ENCODE data around the gene DXO. TPM values are rescaled to one million over a fixed set of nuclear protein-coding genes. Genes with fewer than 3 reads are reported as not detected.

DXO gene
- total RNA-seq, 2 experiments from 2014 or later = 30.0 to 31.1 TPM

DNA sequence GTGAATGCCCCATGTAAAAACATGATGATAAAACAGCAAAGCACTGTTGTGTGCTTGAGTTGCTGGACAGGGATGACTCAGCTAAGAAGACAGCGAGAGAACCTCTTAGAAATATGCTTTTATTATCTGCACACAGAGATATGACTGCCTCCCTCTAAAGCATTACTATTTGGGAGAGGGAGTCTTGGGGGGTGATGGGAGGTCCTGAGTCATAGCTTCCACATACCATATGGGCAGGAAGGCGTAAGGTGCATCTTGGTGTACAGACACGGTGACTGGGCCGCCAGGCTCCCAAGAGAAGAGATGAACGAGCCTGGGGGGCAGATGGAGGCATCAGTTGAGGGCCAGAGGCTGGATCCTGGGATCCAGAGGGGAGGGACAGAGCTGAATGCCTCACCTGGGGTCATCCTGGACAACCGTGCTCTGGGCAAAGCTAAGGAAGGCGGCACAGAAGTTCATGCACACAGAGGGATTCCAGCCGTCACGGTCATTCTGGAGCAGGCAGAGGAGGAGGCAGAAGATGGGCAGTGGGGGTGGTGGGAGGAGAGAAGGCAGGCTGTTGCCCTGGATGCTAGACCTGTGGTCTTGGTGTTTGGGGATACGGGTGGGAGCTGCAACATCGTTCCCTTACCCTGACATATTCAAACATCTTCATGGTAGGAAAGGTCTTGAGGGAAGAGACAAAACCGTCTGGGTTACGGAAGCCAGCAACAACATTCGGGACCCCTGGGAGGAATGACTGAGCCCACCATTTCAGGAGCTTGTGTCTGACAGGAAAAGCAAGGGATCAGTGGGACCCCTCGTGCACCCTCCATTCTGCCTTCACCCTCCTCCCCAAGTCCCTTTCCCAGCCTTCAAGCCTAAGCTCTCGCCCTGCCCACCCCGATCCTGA is 2.0 kb downstream of the DXO start:
- H3K9me3 Mint-ChIP-seq = no peaks in the 10 kb centered on the region
- peaks cover 6% of the 10 kb centered on the region for H3K27me3 Mint-ChIP-seq
- Histone ChIP-seq H3K4me3 (ENCODE audit: low read length) (no peak overlapping the region), H3K4me1 (ENCODE audit: insufficient read depth, low read length) (peaks cover 32% of the 10 kb centered on the region), H3K27ac (ENCODE audit: low read depth in 1 of 2, low read length in 2 of 2) (peak overlapping the region in 1 of 2 donors; percentile 3), H3K27me3 (ENCODE audit: control insufficient read depth in 1 of 2, insufficient read depth in 2 of 2, low read length in 2 of 2) (no peaks in the 10 kb centered on the region), H3K36me3 (ENCODE audit: insufficient read depth, low read length) (peaks cover 56% of the 10 kb centered on the region), H3K9me3 (ENCODE audit: control insufficient read depth in 1 of 2, insufficient read depth in 1 of 2, low read length in 2 of 2) (no peaks in the 10 kb centered on the region)
- DNase-seq (peak in 1 of 14 experiments; percentile 33), ATAC-seq (ENCODE audit: poor library complexity) (no peak)
- CTCF ChIA-PET = interaction anchor here (0.6 kb wide), 1 partner anchor 140 kb away, joined by 4 read pairs; no protein-coding TSS in a partner anchor
- H3K4me1 Mint-ChIP-seq (ENCODE audit: low read depth) = peaks cover 34% of the 10 kb centered on the region
- intact Hi-C loops (cut with DNase I, micrococcal nuclease) = loop anchor here in 1 of 2 experiments (10.0 kb wide), 2 partner anchors 205 to 815 kb away; partner anchors contain the start of genes AGPAT1, CCHCR1, RNF5 and TCF19
- peaks cover 82% of the 10 kb centered on the region for H3K36me3 Mint-ChIP-seq (ENCODE audit: low read depth)
- peak overlapping the region; percentile 100 for H3K27ac Mint-ChIP-seq
- no peak for TF ChIP-seq CTCF (IDR thresholded peaks at IDR 0.05)
- peak overlapping the region; percentile 49 for H3K4me3 Mint-ChIP-seq
- POLR2A ChIA-PET = interaction anchor here (0.5 to 6.7 kb wide), 2 partner anchors 12 to 124 kb away, joined by 3 to 102 read pairs; partner anchors contain the start of genes NELFE and SKIC2

DNA sequence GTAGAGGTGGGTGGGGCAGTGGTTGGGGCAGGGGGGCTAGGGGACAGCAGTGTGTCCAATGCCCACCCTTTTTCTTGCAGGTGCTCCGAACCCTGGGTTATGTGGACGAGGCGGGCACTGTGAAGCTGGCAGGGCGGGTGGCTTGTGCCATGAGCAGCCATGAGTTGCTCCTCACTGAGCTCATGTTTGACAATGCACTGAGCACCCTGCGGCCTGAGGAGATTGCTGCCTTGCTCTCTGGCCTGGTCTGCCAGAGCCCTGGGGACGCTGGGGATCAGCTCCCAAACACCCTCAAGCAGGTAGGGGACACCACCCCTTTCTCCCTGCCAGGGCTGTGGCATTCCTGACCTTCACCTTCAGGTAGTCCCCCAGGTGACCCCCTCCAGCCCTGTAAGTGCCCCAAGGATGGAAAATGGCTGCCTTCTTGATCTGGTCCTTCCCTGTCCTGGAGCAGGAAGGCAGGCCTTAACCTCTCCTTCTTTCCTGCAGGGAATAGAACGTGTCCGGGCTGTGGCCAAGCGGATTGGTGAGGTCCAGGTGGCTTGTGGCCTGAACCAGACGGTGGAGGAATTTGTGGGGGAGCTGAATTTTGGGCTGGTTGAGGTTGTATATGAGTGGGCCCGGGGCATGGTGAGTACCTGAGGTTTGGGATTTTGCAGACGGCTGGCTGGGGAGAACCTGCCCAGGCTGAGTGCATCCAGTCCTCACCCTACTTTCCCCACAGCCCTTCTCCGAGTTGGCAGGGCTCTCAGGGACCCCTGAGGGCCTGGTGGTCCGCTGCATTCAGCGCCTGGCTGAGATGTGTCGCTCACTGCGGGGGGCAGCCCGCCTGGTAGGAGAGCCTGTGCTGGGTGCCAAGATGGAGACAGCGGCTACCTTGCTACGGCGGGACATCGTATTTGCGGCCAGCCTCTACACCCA is 2.9 kb downstream of the DXO start:
- ATAC-seq (ENCODE audit: poor library complexity) (no peak), DNase-seq (peak in 1 of 14 experiments; percentile 31)
- Histone ChIP-seq H3K27me3 (ENCODE audit: control insufficient read depth in 1 of 2, insufficient read depth in 2 of 2, low read length in 2 of 2) (no peaks in the 10 kb centered on the region), H3K4me1 (ENCODE audit: insufficient read depth, low read length) (peaks cover 32% of the 10 kb centered on the region), H3K9me3 (ENCODE audit: control insufficient read depth in 1 of 2, insufficient read depth in 1 of 2, low read length in 2 of 2) (no peaks in the 10 kb centered on the region), H3K4me3 (ENCODE audit: low read length) (no peak overlapping the region), H3K36me3 (ENCODE audit: insufficient read depth, low read length) (peaks cover 63% of the 10 kb centered on the region), H3K27ac (ENCODE audit: low read depth in 1 of 2, low read length in 2 of 2) (no peak overlapping the region)
- no peaks in the 10 kb centered on the region for H3K9me3 Mint-ChIP-seq
- intact Hi-C loops (cut with DNase I, micrococcal nuclease) = no loop called here
- peaks cover 34% of the 10 kb centered on the region for H3K4me1 Mint-ChIP-seq (ENCODE audit: low read depth)
- peaks cover 87% of the 10 kb centered on the region for H3K36me3 Mint-ChIP-seq (ENCODE audit: low read depth)
- peak overlapping the region; percentile 100 for H3K27ac Mint-ChIP-seq
- POLR2A ChIA-PET = interaction anchor here (6.7 kb wide), 1 partner anchor 11 kb away, joined by 102 read pairs; the partner anchor contains the start of genes NELFE and SKIC2
- CTCF ChIA-PET = no interaction called here
- peaks cover 6% of the 10 kb centered on the region for H3K27me3 Mint-ChIP-seq
- TF ChIP-seq CTCF (IDR thresholded peaks at IDR 0.05) = no peak
- H3K4me3 Mint-ChIP-seq = peak overlapping the region; percentile 49

DNA sequence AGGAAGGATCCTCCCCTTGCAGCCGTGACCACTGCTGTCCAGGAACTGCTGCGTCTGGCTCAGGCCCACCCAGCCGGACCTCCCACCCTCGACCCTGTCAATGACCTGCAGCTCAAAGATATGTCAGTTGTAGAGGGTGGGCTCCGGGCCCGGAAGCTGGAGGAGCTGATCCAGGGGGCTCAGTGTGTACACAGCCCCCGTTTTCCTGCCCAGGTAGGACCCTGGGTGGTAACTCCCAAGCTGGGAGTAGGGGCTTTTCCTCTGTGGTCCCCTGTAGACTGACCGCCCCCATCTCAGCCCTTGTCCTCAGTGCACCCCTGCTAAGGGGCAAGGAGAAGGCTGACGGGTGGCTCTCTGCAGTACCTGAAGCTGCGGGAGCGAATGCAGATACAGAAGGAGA is 3.6 kb downstream of the DXO start:
- no peaks in the 10 kb centered on the region for H3K27me3 ChIP-seq (ENCODE audit: control insufficient read depth in 1 of 2, insufficient read depth in 2 of 2, low read length in 2 of 2)
- Mint-ChIP-seq H3K36me3 (ENCODE audit: low read depth) (peaks cover 92% of the 10 kb centered on the region), H3K27me3 (peaks cover 6% of the 10 kb centered on the region), H3K4me1 (ENCODE audit: low read depth) (peaks cover 28% of the 10 kb centered on the region), H3K9me3 (no peaks in the 10 kb centered on the region), H3K27ac (peak overlapping the region; percentile 58), H3K4me3 (peak overlapping the region; percentile 45)
- TF ChIP-seq CTCF (IDR thresholded peaks at IDR 0.05) = no peak
- DNase-seq (no peak), ATAC-seq (ENCODE audit: poor library complexity) (no peak)
- intact Hi-C loops (cut with DNase I, micrococcal nuclease) = no loop called here
- H3K4me3 ChIP-seq (ENCODE audit: low read length) = no peak overlapping the region
- H3K27ac ChIP-seq (ENCODE audit: low read depth in 1 of 2, low read length in 2 of 2) = no peak overlapping the region
- H3K4me1 ChIP-seq (ENCODE audit: insufficient read depth, low read length) = peaks cover 31% of the 10 kb centered on the region
- POLR2A ChIA-PET = interaction anchor here (6.7 kb wide), 1 partner anchor 10 kb away, joined by 102 read pairs; the partner anchor contains the start of genes NELFE and SKIC2
- CTCF ChIA-PET = no interaction called here
- H3K9me3 ChIP-seq (ENCODE audit: control insufficient read depth in 1 of 2, insufficient read depth in 1 of 2, low read length in 2 of 2) = no peaks in the 10 kb centered on the region
- H3K36me3 ChIP-seq (ENCODE audit: insufficient read depth, low read length) = peaks cover 71% of the 10 kb centered on the region
